Stimulated activated CD8-positive, alpha-beta memory T cell treated with anti-CD3 and anti-CD28 coated beads, Interleukin-4, amount 100 ng/mL, for 48 hours (primary cell): ENCODE results near the gene PRKCQ.

Source experiments
- DNase-seq: peaks from one replicate; pipeline ENCODE4 v3.0.0-alpha.2; 2020

PRKCQ gene

GRCh38 chr10:6431861-6432260 lies 148.2 kb downstream of the PRKCQ start:
- DNase-seq: no peak

GRCh38 chr10:6431186-6431585 lies 148.9 kb downstream of the PRKCQ start:
- DNase-seq: no peak

- DNase-seq: no peak
Measured at GRCh38 chr10:6430423-6430980, 149.6 kb downstream of the PRKCQ start.

- DNase-seq: no peak
Measured at GRCh38 chr10:6427357-6427959, 152.6 kb downstream of the PRKCQ start.

GRCh38 chr10:6426317-6426716 lies 153.8 kb downstream of the PRKCQ start:
- DNase-seq: no peak

GRCh38 chr10:6423413-6424170 lies 156.5 kb downstream of the PRKCQ start:
- no peak for DNase-seq

- peak; percentile 68 for DNase-seq
Measured at GRCh38 chr10:6423004-6423403, 157.1 kb downstream of the PRKCQ start.

- DNase-seq: no peak
Measured at GRCh38 chr10:6418613-6419216, 161.4 kb downstream of the PRKCQ start.

- no peak for DNase-seq
Measured at GRCh38 chr10:6418167-6418566, 161.9 kb downstream of the PRKCQ start.

- DNase-seq: no peak
Measured at GRCh38 chr10:6416892-6417512, 163.1 kb downstream of the PRKCQ start.

GRCh38 chr10:6411436-6411835 lies 168.6 kb downstream of the PRKCQ start:
- no peak for DNase-seq

- DNase-seq: no peak
Measured at GRCh38 chr10:6410830-6411229, 169.2 kb downstream of the PRKCQ start.

GRCh38 chr10:6409971-6410643 lies 170.0 kb downstream of the PRKCQ start:
- no peak for DNase-seq

GRCh38 chr10:6408799-6409198 lies 171.3 kb downstream of the PRKCQ start:
- no peak for DNase-seq

GRCh38 chr10:6407034-6407721 lies 172.9 kb downstream of the PRKCQ start:
- DNase-seq: no peak

- no peak for DNase-seq
Measured at GRCh38 chr10:6406220-6407033, 173.6 kb downstream of the PRKCQ start.

GRCh38 chr10:6405713-6406112 lies 174.4 kb downstream of the PRKCQ start:
- DNase-seq: no peak

- no peak for DNase-seq
Measured at GRCh38 chr10:6404127-6405072, 175.7 kb downstream of the PRKCQ start.

- no peak for DNase-seq
Measured at GRCh38 chr10:6402960-6403359, 177.1 kb downstream of the PRKCQ start.

- no peak for DNase-seq
Measured at GRCh38 chr10:6402349-6402709, 177.7 kb downstream of the PRKCQ start.
